HEK293 (cell line): ENCODE data around the gene SLC39A1.

ENCODE experiments used
- BCL11A ChIP-seq: fragments of 450-650 bp; formaldehyde crosslinking; IDR thresholded peaks from 2 replicates; pipeline ENCODE4 v1.5.1; 2016; ENCODE audit warnings: low read depth, missing biosample characterization, missing genetic modification characterization
- BCL11B ChIP-seq: fragments of 450-650 bp; formaldehyde crosslinking; IDR thresholded peaks from 2 replicates; pipeline ENCODE4 v1.5.1; 2016; ENCODE audit warnings: low read depth, missing biosample characterization, missing genetic modification characterization
- GLIS2 ChIP-seq: fragments of 450-650 bp; formaldehyde crosslinking; IDR thresholded peaks from 2 replicates; pipeline ENCODE4 v1.5.1; 2016; ENCODE audit warnings: missing biosample characterization, missing genetic modification characterization
- MZF1 ChIP-seq: fragments of 450-650 bp; formaldehyde crosslinking; IDR thresholded peaks from 2 replicates; pipeline ENCODE4 v1.5.1; 2017; ENCODE audit warnings: missing biosample characterization, missing genetic modification characterization, borderline replicate concordance
- PRDM1 ChIP-seq: fragments of 450-650 bp; formaldehyde crosslinking; IDR thresholded peaks from 2 replicates; pipeline ENCODE4; 2016; ENCODE audit warnings: missing biosample characterization, missing genetic modification characterization
- SCRT1 ChIP-seq: fragments of 450-650 bp; formaldehyde crosslinking; IDR thresholded peaks from 2 replicates; pipeline ENCODE4 v1.5.1; 2016; ENCODE audit warnings: missing biosample characterization, missing genetic modification characterization, borderline replicate concordance
- SCRT2 ChIP-seq: fragments of 450-650 bp; formaldehyde crosslinking; IDR thresholded peaks from 2 replicates; pipeline ENCODE4 v1.5.1; 2016; ENCODE audit warnings: missing biosample characterization, missing genetic modification characterization
- WT1 ChIP-seq: fragments of 450-650 bp; formaldehyde crosslinking; IDR thresholded peaks from 2 replicates; pipeline ENCODE4 v1.5.1; 2016; ENCODE audit warnings: missing biosample characterization, missing genetic modification characterization
- YY2 ChIP-seq: fragments of 450-650 bp; formaldehyde crosslinking; IDR thresholded peaks from 2 replicates; pipeline ENCODE4 v1.5.1; 2016; ENCODE audit warnings: missing biosample characterization, missing genetic modification characterization
- ZBTB7A ChIP-seq: fragments of 450-650 bp; formaldehyde crosslinking; IDR thresholded peaks from 2 replicates; pipeline ENCODE4 v1.5.1; 2016; ENCODE audit warnings: low read depth, missing biosample characterization, missing genetic modification characterization
- ZNF10 ChIP-seq: fragments of 450-650 bp; formaldehyde crosslinking; IDR thresholded peaks from 2 replicates; pipeline ENCODE4 v1.5.1; 2017; ENCODE audit warnings: missing biosample characterization, missing genetic modification characterization
- ZNF112 ChIP-seq: fragments of 450-650 bp; formaldehyde crosslinking; IDR thresholded peaks from 2 replicates; pipeline ENCODE4 v1.5.0; 2017; ENCODE audit warnings: missing biosample characterization, missing genetic modification characterization
- ZNF121 ChIP-seq: fragments of 450-650 bp; formaldehyde crosslinking; IDR thresholded peaks from 2 replicates; pipeline ENCODE4 v1.5.1; 2016; ENCODE audit warnings: missing biosample characterization, missing genetic modification characterization
- ZNF223 ChIP-seq: fragments of 450-650 bp; formaldehyde crosslinking; IDR thresholded peaks from 2 replicates; pipeline ENCODE4 v1.5.1; 2016; ENCODE audit warnings: missing biosample characterization, missing genetic modification characterization
- ZNF248 ChIP-seq: fragments of 450-650 bp; formaldehyde crosslinking; IDR thresholded peaks from 2 replicates; pipeline ENCODE4 v1.5.1; 2017; ENCODE audit warnings: missing biosample characterization, missing genetic modification characterization
- ZNF335 ChIP-seq: fragments of 450-650 bp; formaldehyde crosslinking; conservative IDR thresholded peaks from 2 replicates; pipeline ENCODE4 v1.5.1; 2016; ENCODE audit warnings: missing biosample characterization, missing genetic modification characterization
- ZNF366 ChIP-seq: fragments of 450-650 bp; formaldehyde crosslinking; conservative IDR thresholded peaks from 2 replicates; pipeline ENCODE4 v1.5.1; 2016; ENCODE audit warnings: missing biosample characterization, missing genetic modification characterization
- ZNF37A ChIP-seq: fragments of 450-650 bp; IDR thresholded peaks from 2 replicates; pipeline ENCODE4 v1.5.1; 2018; ENCODE audit warnings: missing biosample characterization, missing genetic modification characterization
- ZNF423 ChIP-seq: fragments of 450-650 bp; formaldehyde crosslinking; IDR thresholded peaks from 2 replicates; pipeline ENCODE4 v1.5.1; 2016; ENCODE audit warnings: missing biosample characterization, missing genetic modification characterization
- ZNF561 ChIP-seq: fragments of 450-650 bp; IDR thresholded peaks from 2 replicates; pipeline ENCODE4 v1.5.1; 2018; ENCODE audit warnings: missing biosample characterization, missing genetic modification characterization, borderline replicate concordance
- ZNF600 ChIP-seq: fragments of 450-650 bp; formaldehyde crosslinking; IDR thresholded peaks from 2 replicates; pipeline ENCODE4 v1.5.1; 2016; ENCODE audit warnings: missing biosample characterization, missing genetic modification characterization
- ZNF658 ChIP-seq: fragments of 450-650 bp; formaldehyde crosslinking; IDR thresholded peaks from 2 replicates; pipeline ENCODE4; 2016; ENCODE audit warnings: missing biosample characterization, missing genetic modification characterization
- ZNF776 ChIP-seq: fragments of 450-650 bp; formaldehyde crosslinking; IDR thresholded peaks from 2 replicates; pipeline ENCODE4 v1.5.0; 2017; ENCODE audit warnings: missing biosample characterization, missing genetic modification characterization, borderline replicate concordance
- ZNF777 ChIP-seq: fragments of 450-650 bp; formaldehyde crosslinking; IDR thresholded peaks from 2 replicates; pipeline ENCODE4 v1.5.1; 2017; ENCODE audit warnings: missing biosample characterization, missing genetic modification characterization, borderline replicate concordance
- ZNF791 ChIP-seq: fragments of 450-650 bp; formaldehyde crosslinking; IDR thresholded peaks from 2 replicates; pipeline ENCODE4 v1.5.1; 2016; ENCODE audit warnings: missing biosample characterization, missing genetic modification characterization
- ZSCAN30 ChIP-seq: fragments of 450-650 bp; IDR thresholded peaks from 2 replicates; pipeline ENCODE4 v1.5.1; 2018; ENCODE audit warnings: missing biosample characterization, mild to moderate bottlenecking, missing genetic modification characterization, moderate library complexity
- TF ChIP-seq, protein P1 (sequence below): fragments of 450-650 bp; formaldehyde crosslinking; IDR thresholded peaks from 2 replicates; pipeline ENCODE4 v1.5.1; 2016; ENCODE audit warnings: missing biosample characterization, missing genetic modification characterization
- TF ChIP-seq, protein P2 (sequence below): fragments of 450-650 bp; formaldehyde crosslinking; IDR thresholded peaks from 2 replicates; pipeline ENCODE4 v1.5.1; 2016; ENCODE audit warnings: missing biosample characterization, missing genetic modification characterization
- TF ChIP-seq, protein P3 (sequence below): fragments of 450-650 bp; formaldehyde crosslinking; IDR thresholded peaks from 2 replicates; pipeline ENCODE4 v1.5.1; 2016; ENCODE audit warnings: missing biosample characterization, missing genetic modification characterization
- TF ChIP-seq, protein P4 (sequence below): fragments of 450-650 bp; formaldehyde crosslinking; IDR thresholded peaks from 2 replicates; pipeline ENCODE4 v1.5.1; 2016; ENCODE audit warnings: missing biosample characterization, missing genetic modification characterization

The SLC39A1 gene

GRCh38 chr1:153945795-153946621 lies 17.3 kb downstream of the SLC39A1 start (continued):
- TF ChIP-seq SCRT1 (no peak), ZNF37A (no peak), YY2 (tag by site-specific recombination) (no peak), ZNF658 (tag by site-specific recombination) (no peak), ZNF561 (tag by site-specific recombination) (no peak), ZNF791 (no peak), ZNF112 (no peak), ZSCAN30 (tag by site-specific recombination) (no peak), ZNF248 (tag by site-specific recombination) (no peak), ZNF335 (tag by site-specific recombination) (peak; percentile 97), ZNF777 (tag by site-specific recombination) (no peak; the same call in 1 of the 2 replicates), ZNF10 (tag by site-specific recombination) (no peak), ZNF423 (tag by site-specific recombination) (peak; percentile 98), PRDM1 (tag by site-specific recombination) (peak; percentile 77), BCL11A (tag by site-specific recombination) (no peak), ZNF121 (tag by site-specific recombination) (no peak), GLIS2 (tag by site-specific recombination) (peak; percentile 98), WT1 (peak; percentile 61; the same call in 1 of the 2 replicates), ZNF223 (tag by site-specific recombination) (no peak), ZNF776 (tag by site-specific recombination) (no peak), SCRT2 (tag by site-specific recombination) (no peak), MZF1 (tag by site-specific recombination) (no peak), BCL11B (tag by site-specific recombination) (no peak), ZBTB7A (tag by site-specific recombination) (0 out of 2 replicates have a peak, but pooled peaks have one; percentile 65), ZNF366 (tag by site-specific recombination) (0 out of 2 replicates have a peak, but pooled peaks have one; percentile 15), ZNF600 (tag by site-specific recombination) (peak; percentile 85)
- TF ChIP-seq, protein P1, sequence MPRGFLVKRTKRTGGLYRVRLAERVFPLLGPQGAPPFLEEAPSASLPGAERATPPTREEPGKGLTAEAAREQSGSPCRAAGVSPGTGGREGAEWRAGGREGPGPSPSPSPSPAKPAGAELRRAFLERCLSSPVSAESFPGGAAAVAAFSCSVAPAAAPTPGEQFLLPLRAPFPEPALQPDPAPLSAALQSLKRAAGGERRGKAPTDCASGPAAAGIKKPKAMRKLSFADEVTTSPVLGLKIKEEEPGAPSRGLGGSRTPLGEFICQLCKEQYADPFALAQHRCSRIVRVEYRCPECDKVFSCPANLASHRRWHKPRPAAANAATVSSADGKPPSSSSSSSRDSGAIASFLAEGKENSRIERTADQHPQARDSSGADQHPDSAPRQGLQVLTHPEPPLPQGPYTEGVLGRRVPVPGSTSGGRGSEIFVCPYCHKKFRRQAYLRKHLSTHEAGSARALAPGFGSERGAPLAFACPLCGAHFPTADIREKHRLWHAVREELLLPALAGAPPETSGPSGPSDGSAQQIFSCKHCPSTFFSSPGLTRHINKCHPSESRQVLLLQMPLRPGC (tag by site-specific recombination): 0 out of 2 replicates have a peak, but pooled peaks have one; percentile 10
- TF ChIP-seq, protein P2, sequence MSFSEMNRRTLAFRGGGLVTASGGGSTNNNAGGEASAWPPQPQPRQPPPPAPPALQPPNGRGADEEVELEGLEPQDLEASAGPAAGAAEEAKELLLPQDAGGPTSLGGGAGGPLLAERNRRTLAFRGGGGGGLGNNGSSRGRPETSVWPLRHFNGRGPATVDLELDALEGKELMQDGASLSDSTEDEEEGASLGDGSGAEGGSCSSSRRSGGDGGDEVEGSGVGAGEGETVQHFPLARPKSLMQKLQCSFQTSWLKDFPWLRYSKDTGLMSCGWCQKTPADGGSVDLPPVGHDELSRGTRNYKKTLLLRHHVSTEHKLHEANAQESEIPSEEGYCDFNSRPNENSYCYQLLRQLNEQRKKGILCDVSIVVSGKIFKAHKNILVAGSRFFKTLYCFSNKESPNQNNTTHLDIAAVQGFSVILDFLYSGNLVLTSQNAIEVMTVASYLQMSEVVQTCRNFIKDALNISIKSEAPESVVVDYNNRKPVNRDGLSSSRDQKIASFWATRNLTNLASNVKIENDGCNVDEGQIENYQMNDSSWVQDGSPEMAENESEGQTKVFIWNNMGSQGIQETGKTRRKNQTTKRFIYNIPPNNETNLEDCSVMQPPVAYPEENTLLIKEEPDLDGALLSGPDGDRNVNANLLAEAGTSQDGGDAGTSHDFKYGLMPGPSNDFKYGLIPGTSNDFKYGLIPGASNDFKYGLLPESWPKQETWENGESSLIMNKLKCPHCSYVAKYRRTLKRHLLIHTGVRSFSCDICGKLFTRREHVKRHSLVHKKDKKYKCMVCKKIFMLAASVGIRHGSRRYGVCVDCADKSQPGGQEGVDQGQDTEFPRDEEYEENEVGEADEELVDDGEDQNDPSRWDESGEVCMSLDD (tag by site-specific recombination): peak; percentile 81
- TF ChIP-seq, protein P3, sequence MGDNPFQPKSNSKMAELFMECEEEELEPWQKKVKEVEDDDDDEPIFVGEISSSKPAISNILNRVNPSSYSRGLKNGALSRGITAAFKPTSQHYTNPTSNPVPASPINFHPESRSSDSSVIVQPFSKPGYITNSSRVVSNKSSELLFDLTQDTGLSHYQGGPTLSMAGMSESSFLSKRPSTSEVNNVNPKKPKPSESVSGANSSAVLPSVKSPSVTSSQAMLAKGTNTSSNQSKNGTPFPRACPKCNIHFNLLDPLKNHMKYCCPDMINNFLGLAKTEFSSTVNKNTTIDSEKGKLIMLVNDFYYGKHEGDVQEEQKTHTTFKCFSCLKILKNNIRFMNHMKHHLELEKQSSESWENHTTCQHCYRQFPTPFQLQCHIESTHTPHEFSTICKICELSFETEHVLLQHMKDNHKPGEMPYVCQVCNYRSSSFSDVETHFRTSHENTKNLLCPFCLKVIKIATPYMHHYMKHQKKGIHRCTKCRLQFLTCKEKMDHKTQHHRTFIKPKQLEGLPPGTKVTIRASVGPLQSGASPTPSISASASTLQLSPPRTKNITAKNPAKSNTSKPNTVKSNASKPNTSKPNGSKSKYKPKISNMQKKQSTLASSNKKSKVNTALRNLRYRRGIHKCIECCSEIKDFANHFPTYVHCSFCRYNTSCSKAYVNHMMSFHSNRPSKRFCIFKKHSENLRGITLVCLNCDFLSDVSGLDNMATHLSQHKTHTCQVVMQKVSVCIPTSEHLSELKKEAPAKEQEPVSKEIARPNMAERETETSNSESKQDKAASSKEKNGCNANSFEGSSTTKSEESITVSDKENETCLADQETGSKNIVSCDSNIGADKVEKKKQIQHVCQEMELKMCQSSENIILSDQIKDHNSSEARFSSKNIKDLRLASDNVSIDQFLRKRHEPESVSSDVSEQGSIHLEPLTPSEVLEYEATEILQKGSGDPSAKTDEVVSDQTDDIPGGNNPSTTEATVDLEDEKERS (tag by site-specific recombination): no peak
- TF ChIP-seq, protein P4, sequence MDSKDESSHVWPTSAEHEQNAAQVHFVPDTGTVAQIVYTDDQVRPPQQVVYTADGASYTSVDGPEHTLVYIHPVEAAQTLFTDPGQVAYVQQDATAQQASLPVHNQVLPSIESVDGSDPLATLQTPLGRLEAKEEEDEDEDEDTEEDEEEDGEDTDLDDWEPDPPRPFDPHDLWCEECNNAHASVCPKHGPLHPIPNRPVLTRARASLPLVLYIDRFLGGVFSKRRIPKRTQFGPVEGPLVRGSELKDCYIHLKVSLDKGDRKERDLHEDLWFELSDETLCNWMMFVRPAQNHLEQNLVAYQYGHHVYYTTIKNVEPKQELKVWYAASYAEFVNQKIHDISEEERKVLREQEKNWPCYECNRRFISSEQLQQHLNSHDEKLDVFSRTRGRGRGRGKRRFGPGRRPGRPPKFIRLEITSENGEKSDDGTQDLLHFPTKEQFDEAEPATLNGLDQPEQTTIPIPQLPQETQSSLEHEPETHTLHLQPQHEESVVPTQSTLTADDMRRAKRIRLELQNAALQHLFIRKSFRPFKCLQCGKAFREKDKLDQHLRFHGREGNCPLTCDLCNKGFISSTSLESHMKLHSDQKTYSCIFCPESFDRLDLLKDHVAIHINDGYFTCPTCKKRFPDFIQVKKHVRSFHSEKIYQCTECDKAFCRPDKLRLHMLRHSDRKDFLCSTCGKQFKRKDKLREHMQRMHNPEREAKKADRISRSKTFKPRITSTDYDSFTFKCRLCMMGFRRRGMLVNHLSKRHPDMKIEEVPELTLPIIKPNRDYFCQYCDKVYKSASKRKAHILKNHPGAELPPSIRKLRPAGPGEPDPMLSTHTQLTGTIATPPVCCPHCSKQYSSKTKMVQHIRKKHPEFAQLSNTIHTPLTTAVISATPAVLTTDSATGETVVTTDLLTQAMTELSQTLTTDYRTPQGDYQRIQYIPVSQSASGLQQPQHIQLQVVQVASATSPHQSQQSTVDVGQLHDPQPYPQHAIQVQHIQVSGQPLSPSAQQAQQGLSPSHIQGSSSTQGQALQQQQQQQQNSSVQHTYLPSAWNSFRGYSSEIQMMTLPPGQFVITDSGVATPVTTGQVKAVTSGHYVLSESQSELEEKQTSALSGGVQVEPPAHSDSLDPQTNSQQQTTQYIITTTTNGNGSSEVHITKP (tag by site-specific recombination): peak; percentile 91
